ENCODE data around the gene PANX1.

GRCh38 chr11:94152678-94153065 lies 24.0 kb downstream of the PANX1 start:
- TF ChIP-seq CTCF (conservative IDR thresholded peaks at IDR 0.05 in 1 of 2, IDR thresholded peaks at IDR 0.05 in 1 of 2; ENCODE audit: low read depth in 1 of 2, low read length in 2 of 2) (no peak), EZH2 (IDR thresholded peaks at IDR 0.05; ENCODE audit: low read length, missing control alignments) (no peak)
